Mesenchymal stem cell (in vitro differentiated cells and primary cell): ENCODE measurements around the gene ATP13A3. TPM values are rescaled to one million over a fixed set of nuclear protein-coding genes. Genes with fewer than 3 reads are reported as not detected.

Source experiments
- small RNA-seq: library from polyadenylated mRNA; stranded (forward); fragments of <200 nt; extraction: miRNeasy Mini kit (QIAGEN cat#:217004); gene quantifications from one replicate; pipeline ENCODE3, GENCODE V24; 2013; ENCODE audit warnings: low read depth

The ATP13A3 gene

Small RNAs within 50 kb of the gene (small RNA-seq; reads per million reads assigned to genes)
- gene AC108676.2 (not detected), gene RNU6-1101P (not detected)
